H9 (cell line): ENCODE data around the gene SPN. TPM values are rescaled to one million over a fixed set of nuclear protein-coding genes. Genes with fewer than 3 reads are reported as not detected.

Source experiments
- DNase-seq: peaks from one replicate; pipeline ENCODE4 v3.0.0-alpha.2; 2017
- H2AFZ ChIP-seq: one replicate; pipeline ENCODE4 v1.6.1; 2013; ENCODE audit warnings: mild to moderate bottlenecking, low read length, control low read depth, moderate library complexity
- H2AK5ac ChIP-seq: 2 replicates; pipeline ENCODE4 v1.6.1; 2013; ENCODE audit warnings: low read length, control low read depth, mixed read lengths; ENCODE audit not compliant: insufficient read length
- H2BK120ac ChIP-seq: one replicate; pipeline ENCODE4 v1.6.1; 2013; ENCODE audit warnings: low read depth, mild to moderate bottlenecking, low read length, control low read depth, inconsistent platforms; ENCODE audit not compliant: poor library complexity, severe bottlenecking
- H2BK12ac ChIP-seq: 2 replicates; pipeline ENCODE4 v1.6.1; 2013; ENCODE audit warnings: low read length, control low read depth, mixed read lengths, low read depth; ENCODE audit not compliant: insufficient read length
- H2BK15ac ChIP-seq: 2 replicates; pipeline ENCODE4 v1.6.1; 2013; ENCODE audit warnings: low read depth, low read length, control low read depth
- H2BK20ac ChIP-seq: one replicate; pipeline ENCODE4 v1.6.1; 2013; ENCODE audit warnings: low read depth, mild to moderate bottlenecking, low read length, control low read depth, inconsistent platforms; ENCODE audit not compliant: poor library complexity, severe bottlenecking
- H2BK5ac ChIP-seq: 2 replicates; pipeline ENCODE4 v1.6.1; 2013; ENCODE audit warnings: low read length, control low read depth, mixed read lengths; ENCODE audit not compliant: insufficient read length
- H3K14ac ChIP-seq: 2 replicates; pipeline ENCODE4 v1.6.1; 2013; ENCODE audit warnings: low read length, control low read depth; ENCODE audit not compliant: insufficient read depth
- H3K18ac ChIP-seq: 2 replicates; pipeline ENCODE4 v1.6.1; 2013; ENCODE audit warnings: low read depth, mild to moderate bottlenecking, mixed read lengths, low read length, control low read depth; ENCODE audit not compliant: insufficient read length
- H3K23ac ChIP-seq: 2 replicates; pipeline ENCODE4 v1.6.1; 2013; ENCODE audit warnings: low read length, control low read depth, mixed read lengths, low read depth; ENCODE audit not compliant: insufficient read length
- H3K23me2 ChIP-seq: 2 replicates; pipeline ENCODE4 v1.6.1; 2013; ENCODE audit warnings: low read depth, mild to moderate bottlenecking, mixed read lengths, low read length, control low read depth; ENCODE audit not compliant: insufficient read length, poor library complexity, severe bottlenecking
- H3K27ac ChIP-seq: 2 replicates; pipeline ENCODE4 v1.5.1; 2013; ENCODE audit warnings: low read length, control low read depth, mixed read lengths, low read depth; ENCODE audit not compliant: insufficient read length
- H3K27me3 ChIP-seq: 2 replicates; pipeline ENCODE4 v1.6.1; 2013; ENCODE audit warnings: low read length, control low read depth, inconsistent platforms; ENCODE audit not compliant: insufficient read depth
- H3K4ac ChIP-seq: 2 replicates; pipeline ENCODE4 v1.6.1; 2013; ENCODE audit warnings: low read depth, mild to moderate bottlenecking, control low read depth, inconsistent platforms, low read length, moderate library complexity
- H3K4me1 ChIP-seq: 2 replicates; pipeline ENCODE4 v1.6.1; 2013; ENCODE audit warnings: low read length, control low read depth, inconsistent platforms; ENCODE audit not compliant: insufficient read depth
- H3K4me2 ChIP-seq: 2 replicates; pipeline ENCODE4 v1.6.1; 2013; ENCODE audit warnings: low read length, control low read depth, mixed read lengths; ENCODE audit not compliant: insufficient read length, insufficient read depth
- H3K56ac ChIP-seq: 2 replicates; pipeline ENCODE4 v1.6.1; 2013; ENCODE audit warnings: low read depth, mild to moderate bottlenecking, mixed read lengths, low read length, control low read depth; ENCODE audit not compliant: insufficient read length
- H3K79me1 ChIP-seq: 2 replicates; pipeline ENCODE4 v1.6.1; 2013; ENCODE audit warnings: low read depth, mild to moderate bottlenecking, moderate library complexity, low read length, control low read depth, inconsistent platforms; ENCODE audit not compliant: insufficient read depth, poor library complexity, severe bottlenecking
- H3K79me2 ChIP-seq: 2 replicates; pipeline ENCODE4 v1.6.1; 2013; ENCODE audit warnings: low read length, control low read depth, inconsistent platforms; ENCODE audit not compliant: insufficient read depth
- H3K9ac ChIP-seq: 2 replicates; pipeline ENCODE4 v1.6.1; 2013; ENCODE audit warnings: low read length, control low read depth, mixed read lengths; ENCODE audit not compliant: insufficient read length; ENCODE audit errors: extremely low read depth
- H3K9me3 ChIP-seq: one replicate; pipeline ENCODE4 v1.6.1; 2013; ENCODE audit warnings: low read depth, low read length, inconsistent platforms; ENCODE audit not compliant: control insufficient read depth
- H3T11ph ChIP-seq: one replicate; pipeline ENCODE4 v1.6.1; 2013; ENCODE audit warnings: mild to moderate bottlenecking, low read length, control low read depth, inconsistent platforms
- H4K20me1 ChIP-seq: one replicate; pipeline ENCODE4 v1.6.1; 2013; ENCODE audit not compliant: control insufficient read depth, insufficient read length, insufficient read depth
- H4K5ac ChIP-seq: 2 replicates; pipeline ENCODE4 v1.6.1; 2013; ENCODE audit warnings: low read depth, mild to moderate bottlenecking, mixed read lengths, low read length, control low read depth; ENCODE audit not compliant: insufficient read length
- H4K8ac ChIP-seq: replicated peaks from 2 replicates; pipeline ENCODE4 v1.6.1; 2013; ENCODE audit warnings: low read length, control low read depth, mixed read lengths, low read depth; ENCODE audit not compliant: insufficient read length
- H4K91ac ChIP-seq: 2 replicates; pipeline ENCODE4 v1.6.1; 2013; ENCODE audit warnings: low read depth, mild to moderate bottlenecking, moderate library complexity, mixed read lengths, low read length, control low read depth; ENCODE audit not compliant: insufficient read length
- H3K27ac Mint-ChIP-seq, 3 experiments: 2 replicates in 2 of 3; 3 replicates in 1 of 3; pipeline ENCODE4 v1.8.0; 2020 to 2021; ENCODE audit warnings: mixed read lengths in 3 of 3, mild to moderate bottlenecking in 1 of 3, moderate library complexity in 1 of 3
- H3K27me3 Mint-ChIP-seq: 2 replicates; pipeline ENCODE4 v1.8.0; 2021; ENCODE audit warnings: low read depth, mild to moderate bottlenecking, moderate library complexity, mixed read lengths
- H3K36me3 Mint-ChIP-seq, 3 experiments: 2 replicates in 2 of 3; 3 replicates in 1 of 3; pipeline ENCODE4 v1.8.0; 2020 to 2021; ENCODE audit warnings: low read depth in 3 of 3, mixed read lengths in 3 of 3; ENCODE audit not compliant: insufficient read depth in 1 of 3
- H3K4me1 Mint-ChIP-seq, 2 experiments: 2 replicates each; pipeline ENCODE4 v1.8.0; 2020; ENCODE audit warnings: mixed read lengths in 2 of 2
- H3K4me3 Mint-ChIP-seq, 2 experiments: 2 replicates in 1 of 2; 3 replicates in 1 of 2; pipeline ENCODE4 v1.8.0; 2020 to 2021; ENCODE audit warnings: mild to moderate bottlenecking in 2 of 2, mixed read lengths in 2 of 2, moderate library complexity in 1 of 2
- H3K9me3 Mint-ChIP-seq, 2 experiments: 2 replicates in 1 of 2; 3 replicates in 1 of 2; pipeline ENCODE4 v1.8.0; 2020; ENCODE audit warnings: mild to moderate bottlenecking in 2 of 2, mixed read lengths in 2 of 2, moderate library complexity in 1 of 2
- CTCF ChIP-seq: fragments of 200-600 bp; sonication (generic); conservative IDR thresholded peaks from 3 replicates; pipeline ENCODE4 v1.8.0; 2021; ENCODE audit warnings: antibody characterized with exemption, mild to moderate bottlenecking
- WGBS: extraction: QIAGEN DNeasy Blood & Tissue Kit; methylation state at CpG from one replicate; pipeline ENCODE4 v1.1.7; 2013; ENCODE audit warnings: missing lambda C conversion rate, low lambda C conversion rate, mixed read lengths; ENCODE audit not compliant: insufficient read length; ENCODE audit errors: extremely low coverage; 5-methylcytosine and 5-hydroxymethylcytosine counted together
- total RNA-seq: library from RNA; stranded (reverse); gene quantifications from 2 replicates; pipeline ENCODE4 v1.2.1, GENCODE V29; 2021

Gene SPN
- total RNA-seq, 1 experiment from 2014 or later: 0.77 TPM

DNA sequence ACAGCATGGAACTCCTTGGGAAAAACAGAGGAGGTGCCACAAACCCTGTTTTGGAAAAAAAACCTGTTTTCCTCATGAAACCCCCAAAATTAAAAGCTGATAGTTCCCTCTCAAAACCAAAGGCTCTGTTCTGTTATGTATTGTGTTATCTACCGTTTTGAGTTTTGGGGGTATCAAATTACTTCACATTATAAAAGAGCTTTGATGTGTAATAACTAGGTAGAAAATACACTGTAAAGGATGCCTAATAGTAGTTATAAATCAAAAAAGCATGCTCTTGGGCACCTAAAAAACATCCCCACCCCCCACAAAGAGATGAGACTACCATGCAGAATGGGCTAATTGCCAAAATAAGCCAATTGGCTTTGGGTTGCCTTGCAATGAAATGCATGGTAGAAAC, 51.9 kb downstream of the SPN start:
- no peak overlapping the region for H4K91ac ChIP-seq
- H2BK15ac ChIP-seq: no peak overlapping the region
- peaks cover 3% of the 10 kb centered on the region; the same call in 1 of the 2 replicates for H3K4me1 ChIP-seq
- H2AFZ ChIP-seq: no peak overlapping the region
- peaks cover 14% of the 10 kb centered on the region; the same call in 1 of the 2 replicates for H3K79me2 ChIP-seq
- no peak overlapping the region for H2BK12ac ChIP-seq
- no peaks in the 10 kb centered on the region for H3K27me3 ChIP-seq
- no peak overlapping the region for H3K9ac ChIP-seq
- H3T11ph ChIP-seq: no peak overlapping the region
- no peak overlapping the region for H2BK20ac ChIP-seq
- H2BK120ac ChIP-seq: no peak overlapping the region
- Mint-ChIP-seq H3K27ac (peak overlapping the region in 1 of 3 experiments; percentile 25; a peak in 1 of 7 replicates), H3K9me3 (peaks cover 0 to 4% of the 10 kb centered on the region in 2 experiments; a peak in 1 of 5 replicates), H3K4me1 (peaks cover 43 to 47% of the 10 kb centered on the region in 2 experiments), H3K27me3 (no peaks in the 10 kb centered on the region), H3K36me3 (peaks cover 57 to 80% (median 61%) of the 10 kb centered on the region in 3 experiments), H3K4me3 (no peak overlapping the region; a peak in 1 of 5 replicates)
- no peak overlapping the region for H4K8ac ChIP-seq
- peaks cover 5% of the 10 kb centered on the region for H3K79me1 ChIP-seq
- no peak overlapping the region for H3K18ac ChIP-seq
- H3K9me3 ChIP-seq: no peaks in the 10 kb centered on the region
- no peak for TF ChIP-seq CTCF
- no peak overlapping the region for H3K14ac ChIP-seq
- no peaks in the 10 kb centered on the region for H4K20me1 ChIP-seq
- no peak overlapping the region for H3K4ac ChIP-seq
- H2BK5ac ChIP-seq: no peak overlapping the region
- peaks cover 9% of the 10 kb centered on the region for H3K23me2 ChIP-seq
- H3K4me2 ChIP-seq: no peak overlapping the region
- H3K56ac ChIP-seq: no peak overlapping the region
- H2AK5ac ChIP-seq: no peak overlapping the region
- no peak overlapping the region for H3K27ac ChIP-seq
- no CpG with 5 or more reads among the region's 1 CpG for WGBS
- no peak overlapping the region for H4K5ac ChIP-seq
- no peak for DNase-seq
- no peak overlapping the region for H3K23ac ChIP-seq
